HCT116 (cell line): ENCODE results near the gene CCSER1. TPM values are rescaled to one million over a fixed set of nuclear protein-coding genes. Genes with fewer than 3 reads are reported as not detected.

Experiments used
- ATAC-seq: fragments of 200-7000 bp; cut with Tn5 transposase; 2 replicates; pipeline ENCODE4 v1.9.1; 2020; ENCODE audit warnings: mild to moderate bottlenecking, moderate library complexity
- BruUV-seq: library from RNA; stranded (reverse); fragments of 400-500 nt; replicated peaks from 2 replicates; lab custom pipeline; 2021; lab: Mats Ljungman, UMichigan
- CTCF ChIA-PET: fragments of 300-600 bp; sonication (Branson Sonifier 250); formaldehyde crosslinking; loops from one replicate; lab custom pipeline; 2021; ENCODE audit warnings: antibody characterized with exemption; lab: Charles Lee
- POLR2A ChIA-PET: fragments of 300-600, 350-600 bp; sonication (Branson Sonifier 250); formaldehyde crosslinking; loops from one replicate; lab custom pipeline; 2021; ENCODE audit warnings: antibody characterized with exemption; lab: Charles Lee
- RAD21 ChIA-PET, 2 experiments: fragments of 300-600 bp; sonication (Branson Sonifier 250); formaldehyde crosslinking; loops; one replicate each; lab custom pipeline; 2023; ENCODE audit warnings: low total read pairs in 2 of 2; ENCODE audit not compliant: uncharacterized antibody in 2 of 2, unreplicated experiment in 2 of 2, low non-redundant PET in 1 of 2; lab: Charles Lee
- DNase-seq: peaks from one replicate; pipeline ENCODE4 v3.0.0-alpha.2; 2010; ENCODE audit warnings: low read depth, low spot score
- H2AFZ ChIP-seq: fragments of 200-600 bp; shearing (Covaris generic), sonication (generic); 2 replicates; pipeline ENCODE4 v1.6.1; 2017; ENCODE audit warnings: low read depth, mixed run types, mixed read lengths, antibody characterized with exemption, low read length; ENCODE audit not compliant: poor library complexity, severe bottlenecking
- H3K27ac ChIP-seq: 2 replicates; pipeline ENCODE4 v1.5.1; 2012; ENCODE audit warnings: low read depth, low read length
- H3K27me3 ChIP-seq: fragments of 200-600 bp; sonication (generic); 2 replicates; pipeline ENCODE4 v1.6.1; 2016; ENCODE audit warnings: mixed run types, low read length, mixed read lengths; ENCODE audit not compliant: insufficient read depth
- H3K36me3 ChIP-seq, 2 experiments: fragments of 200-500 bp in 1 of 2; fragments of 200-600 bp in 1 of 2; sonication (Bioruptor generic) in 1 of 2; sonication (generic) in 1 of 2; 2 replicates each; pipeline versions ENCODE4 v1.5.1 to v1.6.1; 2014 to 2016; ENCODE audit warnings: low read length in 2 of 2, inconsistent platforms in 1 of 2, mixed read lengths in 1 of 2, mixed run types in 1 of 2; ENCODE audit not compliant: insufficient read depth in 2 of 2, control insufficient read depth in 1 of 2
- H3K4me1 ChIP-seq, 2 experiments: fragments of 200-600 bp in 1 of 2; sonication (generic) in 1 of 2; 2 replicates each; pipeline versions ENCODE4 v1.5.1 to v1.6.1; 2012 to 2017; ENCODE audit warnings: low read length in 2 of 2, inconsistent platforms in 1 of 2, mild to moderate bottlenecking in 1 of 2, mixed read lengths in 1 of 2, mixed run types in 1 of 2, moderate library complexity in 1 of 2; ENCODE audit not compliant: insufficient read depth in 2 of 2, control insufficient read depth in 1 of 2
- H3K4me2 ChIP-seq: fragments of 200-600 bp; sonication (generic); 2 replicates; pipeline ENCODE4 v1.6.1; 2017; ENCODE audit warnings: mixed run types, low read length, mixed read lengths
- H3K4me3 ChIP-seq, 2 experiments: fragments of 200-600 bp in 1 of 2; sonication (generic) in 1 of 2; replicated peaks in 1 of 2; 2 replicates each; pipeline ENCODE4 v1.5.1; 2011 to 2016; ENCODE audit warnings: low read length in 2 of 2, control low read depth in 1 of 2, low read depth in 1 of 2, mild to moderate bottlenecking in 1 of 2, mixed read lengths in 1 of 2, mixed run types in 1 of 2
- H3K79me2 ChIP-seq: fragments of 200-600 bp; sonication (generic); 2 replicates; pipeline ENCODE4 v1.6.1; 2017; ENCODE audit warnings: mild to moderate bottlenecking, mixed run types, low read length, moderate library complexity, mixed read lengths; ENCODE audit not compliant: insufficient read depth
- H3K9ac ChIP-seq: fragments of 200-600 bp; sonication (generic); 2 replicates; pipeline ENCODE4 v1.6.1; 2016; ENCODE audit warnings: low read length, mixed read lengths
- H3K9me2 ChIP-seq: fragments of 200-600 bp; sonication (generic), shearing (Covaris generic); 2 replicates; pipeline ENCODE4 v1.6.1; 2017; ENCODE audit warnings: mixed run types, mild to moderate bottlenecking, moderate library complexity; ENCODE audit not compliant: insufficient read depth
- H3K9me3 ChIP-seq, 2 experiments: fragments of 200-500 bp in 1 of 2; fragments of 200-600 bp in 1 of 2; sonication (Bioruptor generic) in 1 of 2; sonication (generic) in 1 of 2; 2 replicates each; pipeline ENCODE4 v1.6.1; 2014 to 2017; ENCODE audit warnings: low read length in 2 of 2, mixed read lengths in 2 of 2, inconsistent platforms in 1 of 2, low read depth in 1 of 2, mild to moderate bottlenecking in 1 of 2, mixed run types in 1 of 2, moderate library complexity in 1 of 2; ENCODE audit not compliant: control insufficient read depth in 1 of 2, insufficient read depth in 1 of 2
- H4K20me1 ChIP-seq: fragments of 200-600 bp; sonication (generic), shearing (Covaris generic); 2 replicates; pipeline ENCODE4 v1.6.1; 2017; ENCODE audit warnings: mixed run types, mild to moderate bottlenecking, moderate library complexity; ENCODE audit not compliant: insufficient read depth
- CBX3 ChIP-seq: IDR thresholded peaks from 2 replicates; pipeline ENCODE4 v1.6.1; 2012; ENCODE audit warnings: low read depth
- CEBPB ChIP-seq: IDR thresholded peaks from 2 replicates; pipeline ENCODE4 v1.6.1; 2012; ENCODE audit warnings: low read depth
- EGR1 ChIP-seq: IDR thresholded peaks from 2 replicates; pipeline ENCODE4 v1.6.1; 2012; ENCODE audit warnings: low read depth
- EZH2 ChIP-seq: fragments of 200-600 bp; sonication (generic); IDR thresholded peaks from 2 replicates; pipeline ENCODE4 v1.6.1; 2017; ENCODE audit warnings: antibody characterized with exemption, mixed run types
- EZH2phosphoT487 ChIP-seq: fragments of 200-600 bp; IDR thresholded peaks from 2 replicates; pipeline ENCODE4 v1.6.1; 2018; ENCODE audit warnings: antibody characterized with exemption, borderline replicate concordance
- FOSL1 ChIP-seq: IDR thresholded peaks from 2 replicates; pipeline ENCODE4 v1.6.1; 2012; ENCODE audit warnings: low read depth
- JUND ChIP-seq: IDR thresholded peaks from 2 replicates; pipeline ENCODE4 v1.6.1; 2012
- MAX ChIP-seq: IDR thresholded peaks from 2 replicates; pipeline ENCODE4 v1.6.1; 2012
- POLR2A ChIP-seq: IDR thresholded peaks from 2 replicates; pipeline ENCODE4 v1.7.0; 2011; ENCODE audit warnings: borderline replicate concordance; ENCODE audit not compliant: insufficient read depth, insufficient read length; ENCODE audit errors: extremely low read depth
- RAD21 ChIP-seq: IDR thresholded peaks from 2 replicates; pipeline ENCODE4 v1.6.1; 2012; ENCODE audit warnings: low read depth, mild to moderate bottlenecking
- SIN3A ChIP-seq: IDR thresholded peaks from 2 replicates; pipeline ENCODE4 v1.6.1; 2012; ENCODE audit warnings: low read depth
- SRF ChIP-seq: IDR thresholded peaks from 2 replicates; pipeline ENCODE4 v1.6.1; 2012; ENCODE audit warnings: low read depth
- TCF7L2 ChIP-seq: IDR thresholded peaks from 2 replicates; pipeline ENCODE4 v1.7.0; 2011; ENCODE audit warnings: borderline replicate concordance, inconsistent platforms; ENCODE audit not compliant: insufficient read depth, insufficient read length; ENCODE audit errors: extremely low read depth
- intact Hi-C: fragments of 100-400 bp; cut with micrococcal nuclease; formaldehyde crosslinking; loops from 2 replicates; pipeline ENCODE4 v1.10.0; 2022
- total RNA-seq: library from RNA; stranded (reverse); gene quantifications from one replicate; pipeline ENCODE4 v1.2.1, GENCODE V29; 2021; ENCODE audit not compliant: unreplicated experiment
- TF ChIP-seq, protein P1 (sequence below): IDR thresholded peaks from 2 replicates; pipeline ENCODE4 v1.6.1; 2012
- TF ChIP-seq, protein P2 (sequence below): IDR thresholded peaks from 2 replicates; pipeline ENCODE4 v1.6.1; 2012; ENCODE audit warnings: low read depth
- TF ChIP-seq, protein P3 (sequence below): IDR thresholded peaks from 2 replicates; pipeline ENCODE4 v1.6.1; 2011; ENCODE audit warnings: mild to moderate bottlenecking, low read length, moderate library complexity; ENCODE audit not compliant: insufficient replicate concordance; ENCODE audit errors: extremely low read depth

CCSER1 gene
- total RNA-seq, 1 experiment from 2014 or later = 6.7 TPM

DNA sequence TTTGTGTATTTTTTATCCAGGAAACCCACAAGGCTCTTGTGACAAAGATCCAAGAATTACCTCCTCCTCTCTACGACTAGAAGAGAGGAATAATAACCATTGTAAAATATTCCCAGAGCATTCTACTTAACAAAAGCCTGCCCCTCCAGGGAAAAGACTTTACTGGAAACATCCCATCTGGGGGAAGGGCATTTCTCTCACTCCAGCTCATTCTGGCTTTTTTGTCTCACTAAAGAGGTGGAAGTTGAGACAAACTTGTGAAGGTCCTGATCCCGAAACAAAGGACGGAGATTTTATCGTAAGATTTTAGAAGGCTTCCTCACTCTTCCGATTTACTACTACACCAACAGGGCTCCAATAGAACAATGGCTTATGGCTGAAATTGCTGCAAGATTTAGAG, 1484.6 kb downstream of the CCSER1 start:
- no peaks in the 10 kb centered on the region for H3K4me1 ChIP-seq
- ATAC-seq = no peak
- TF ChIP-seq FOSL1 (no peak), JUND (no peak), CBX3 (no peak), CEBPB (no peak), MAX (no peak), SRF (no peak), EZH2phosphoT487 (no peak), SIN3A (no peak), EZH2 (no peak)
- TF ChIP-seq, protein P1, sequence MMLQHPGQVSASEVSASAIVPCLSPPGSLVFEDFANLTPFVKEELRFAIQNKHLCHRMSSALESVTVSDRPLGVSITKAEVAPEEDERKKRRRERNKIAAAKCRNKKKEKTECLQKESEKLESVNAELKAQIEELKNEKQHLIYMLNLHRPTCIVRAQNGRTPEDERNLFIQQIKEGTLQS = no peak
- TF ChIP-seq, all 23 proteins: peak for 0
- no peak for DNase-seq
- intact Hi-C loops = no loop called here
- Histone ChIP-seq H3K9me2 (no peaks in the 10 kb centered on the region), H3K79me2 (no peaks in the 10 kb centered on the region), H3K4me3 (no peak overlapping the region), H3K27ac (no peak overlapping the region), H2AFZ (no peak overlapping the region), H3K9ac (no peak overlapping the region), H4K20me1 (no peaks in the 10 kb centered on the region), H3K9me3 (no peaks in the 10 kb centered on the region), H3K4me2 (no peak overlapping the region), H3K27me3 (no peaks in the 10 kb centered on the region), H3K36me3 (no peaks in the 10 kb centered on the region)
- ChIA-PET CTCF (no interaction called here), RAD21 (no interaction called here), POLR2A (no interaction called here)
- BruUV-seq = no TSS peak

- H3K27ac ChIP-seq = no peak overlapping the region
- H3K4me3 ChIP-seq = no peak overlapping the region
- TF ChIP-seq JUND (no peak), POLR2A (no peak), EGR1 (no peak), SRF (no peak), TCF7L2 (no peak), RAD21 (no peak), EZH2 (no peak)
- TF ChIP-seq, protein P2, sequence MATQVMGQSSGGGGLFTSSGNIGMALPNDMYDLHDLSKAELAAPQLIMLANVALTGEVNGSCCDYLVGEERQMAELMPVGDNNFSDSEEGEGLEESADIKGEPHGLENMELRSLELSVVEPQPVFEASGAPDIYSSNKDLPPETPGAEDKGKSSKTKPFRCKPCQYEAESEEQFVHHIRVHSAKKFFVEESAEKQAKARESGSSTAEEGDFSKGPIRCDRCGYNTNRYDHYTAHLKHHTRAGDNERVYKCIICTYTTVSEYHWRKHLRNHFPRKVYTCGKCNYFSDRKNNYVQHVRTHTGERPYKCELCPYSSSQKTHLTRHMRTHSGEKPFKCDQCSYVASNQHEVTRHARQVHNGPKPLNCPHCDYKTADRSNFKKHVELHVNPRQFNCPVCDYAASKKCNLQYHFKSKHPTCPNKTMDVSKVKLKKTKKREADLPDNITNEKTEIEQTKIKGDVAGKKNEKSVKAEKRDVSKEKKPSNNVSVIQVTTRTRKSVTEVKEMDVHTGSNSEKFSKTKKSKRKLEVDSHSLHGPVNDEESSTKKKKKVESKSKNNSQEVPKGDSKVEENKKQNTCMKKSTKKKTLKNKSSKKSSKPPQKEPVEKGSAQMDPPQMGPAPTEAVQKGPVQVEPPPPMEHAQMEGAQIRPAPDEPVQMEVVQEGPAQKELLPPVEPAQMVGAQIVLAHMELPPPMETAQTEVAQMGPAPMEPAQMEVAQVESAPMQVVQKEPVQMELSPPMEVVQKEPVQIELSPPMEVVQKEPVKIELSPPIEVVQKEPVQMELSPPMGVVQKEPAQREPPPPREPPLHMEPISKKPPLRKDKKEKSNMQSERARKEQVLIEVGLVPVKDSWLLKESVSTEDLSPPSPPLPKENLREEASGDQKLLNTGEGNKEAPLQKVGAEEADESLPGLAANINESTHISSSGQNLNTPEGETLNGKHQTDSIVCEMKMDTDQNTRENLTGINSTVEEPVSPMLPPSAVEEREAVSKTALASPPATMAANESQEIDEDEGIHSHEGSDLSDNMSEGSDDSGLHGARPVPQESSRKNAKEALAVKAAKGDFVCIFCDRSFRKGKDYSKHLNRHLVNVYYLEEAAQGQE = no peak
- TF ChIP-seq, protein P3, sequence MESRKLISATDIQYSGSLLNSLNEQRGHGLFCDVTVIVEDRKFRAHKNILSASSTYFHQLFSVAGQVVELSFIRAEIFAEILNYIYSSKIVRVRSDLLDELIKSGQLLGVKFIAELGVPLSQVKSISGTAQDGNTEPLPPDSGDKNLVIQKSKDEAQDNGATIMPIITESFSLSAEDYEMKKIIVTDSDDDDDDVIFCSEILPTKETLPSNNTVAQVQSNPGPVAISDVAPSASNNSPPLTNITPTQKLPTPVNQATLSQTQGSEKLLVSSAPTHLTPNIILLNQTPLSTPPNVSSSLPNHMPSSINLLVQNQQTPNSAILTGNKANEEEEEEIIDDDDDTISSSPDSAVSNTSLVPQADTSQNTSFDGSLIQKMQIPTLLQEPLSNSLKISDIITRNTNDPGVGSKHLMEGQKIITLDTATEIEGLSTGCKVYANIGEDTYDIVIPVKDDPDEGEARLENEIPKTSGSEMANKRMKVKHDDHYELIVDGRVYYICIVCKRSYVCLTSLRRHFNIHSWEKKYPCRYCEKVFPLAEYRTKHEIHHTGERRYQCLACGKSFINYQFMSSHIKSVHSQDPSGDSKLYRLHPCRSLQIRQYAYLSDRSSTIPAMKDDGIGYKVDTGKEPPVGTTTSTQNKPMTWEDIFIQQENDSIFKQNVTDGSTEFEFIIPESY = no peak
- no peak overlapping the region for H3K9ac ChIP-seq
- H2AFZ ChIP-seq = no peak overlapping the region
- DNase-seq (no peak), ATAC-seq (no peak)
- H3K9me2 ChIP-seq = no peaks in the 10 kb centered on the region
- H3K36me3 ChIP-seq = no peaks in the 10 kb centered on the region
- H3K4me1 ChIP-seq = no peaks in the 10 kb centered on the region
- POLR2A ChIA-PET = no interaction called here
- H3K27me3 ChIP-seq = no peaks in the 10 kb centered on the region
- BruUV-seq = no TSS peak
- RAD21 ChIA-PET = no interaction called here
- H3K79me2 ChIP-seq = no peaks in the 10 kb centered on the region
- CTCF ChIA-PET = no interaction called here
- intact Hi-C loops = no loop called here
- H3K9me3 ChIP-seq = no peaks in the 10 kb centered on the region
- H3K4me2 ChIP-seq = no peak overlapping the region
- H4K20me1 ChIP-seq = no peaks in the 10 kb centered on the region
Measured at GRCh38 chr4:91620952-91621351, 1493.8 kb downstream of the CCSER1 start.
